NCI-H128 (cell line): ENCODE measurements around the gene GPC3.

Experiments used
- DNase-seq: peaks from one replicate; lab custom pipeline; 2025; ENCODE audit not compliant: unreplicated experiment; lab: John Stamatoyannopoulos, UW

The GPC3 gene

DNA sequence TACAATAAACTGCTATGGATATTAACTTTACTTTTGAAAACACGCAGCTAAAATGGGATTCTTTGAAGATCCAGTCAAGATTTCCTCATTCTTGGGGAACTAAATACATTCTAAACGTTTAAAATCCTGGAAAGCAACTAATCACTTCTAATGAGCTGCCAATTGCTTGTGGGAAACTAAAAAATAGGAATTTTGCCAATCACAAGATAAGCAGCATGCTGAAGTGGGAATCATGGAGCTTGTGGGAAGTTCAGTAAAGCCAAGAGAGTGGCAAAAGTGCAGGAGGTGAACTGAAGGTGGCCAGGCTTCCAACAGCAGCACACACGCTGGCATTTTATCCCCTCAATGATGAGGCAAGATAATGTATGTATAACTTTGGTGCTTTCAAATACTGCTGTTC is 133.0 kb downstream of the GPC3 start:
- no peak for DNase-seq

DNA sequence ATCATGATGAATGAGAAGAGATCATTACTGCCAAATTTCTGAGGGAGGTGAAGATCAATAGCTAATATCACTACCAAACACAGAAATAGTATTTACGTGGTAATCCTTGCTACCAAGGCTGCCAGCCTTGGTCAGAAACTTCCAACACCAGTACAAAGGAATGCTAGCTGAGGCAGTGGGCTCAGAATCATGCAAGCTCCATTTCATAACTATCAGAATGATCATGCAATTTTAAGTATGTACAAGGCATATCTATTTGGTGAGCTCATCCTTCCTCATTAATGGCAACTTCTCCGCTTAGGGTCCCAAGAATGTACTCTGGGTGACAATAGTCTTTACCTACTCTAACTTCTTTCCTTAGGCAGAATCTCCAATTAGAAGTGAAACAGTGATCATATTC is 135.0 kb downstream of the GPC3 start:
- DNase-seq = no peak

DNA sequence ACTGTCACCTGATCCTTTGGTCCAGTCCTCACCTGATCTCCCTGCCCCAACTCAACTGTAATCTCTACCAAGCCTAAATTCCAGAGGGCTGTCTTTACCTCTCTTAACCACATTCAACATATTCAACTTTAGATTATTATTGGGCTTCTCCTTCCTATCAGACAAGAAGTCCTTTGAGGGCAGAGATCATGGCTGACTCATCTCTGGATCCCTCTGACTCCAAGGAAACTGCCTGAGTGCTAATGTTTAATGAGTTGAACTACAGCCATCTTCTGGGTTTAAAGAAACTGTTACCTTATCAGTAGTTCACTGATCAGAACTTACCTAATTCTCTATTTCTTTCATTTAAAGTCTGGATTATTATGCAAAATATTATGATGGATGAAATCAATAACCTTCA is 135.7 kb downstream of the GPC3 start:
- DNase-seq = no peak

DNA sequence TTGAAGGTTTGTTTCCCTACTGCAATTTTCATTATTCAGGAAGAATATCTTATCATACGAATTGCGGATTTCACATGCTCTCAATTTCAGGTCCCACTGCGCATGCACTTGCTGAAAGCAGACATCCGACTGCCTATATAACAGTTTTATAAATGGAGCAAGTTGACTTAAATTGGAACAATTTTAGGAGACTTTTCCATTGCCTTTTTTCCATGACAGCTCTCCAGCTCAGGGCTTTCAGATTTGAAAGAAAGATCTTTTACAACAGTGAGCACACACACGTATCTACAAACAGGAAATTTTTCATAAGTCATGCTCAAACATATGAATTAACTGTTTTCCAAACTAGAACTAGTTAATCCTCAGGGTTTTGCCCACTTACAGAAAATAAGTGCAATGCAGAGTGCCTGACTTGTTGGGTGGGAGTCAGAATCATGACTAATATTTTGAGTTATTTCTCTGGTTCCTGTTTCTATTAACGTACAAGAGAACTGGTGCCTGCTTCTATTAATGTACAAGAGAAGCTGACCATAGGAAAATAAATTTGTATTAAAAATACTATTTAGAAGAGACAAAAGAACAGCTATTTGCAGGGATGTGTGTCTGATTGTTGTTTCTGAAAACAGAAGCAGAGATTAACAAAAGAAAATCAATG is 137.9 kb downstream of the GPC3 start:
- DNase-seq = no peak

DNA sequence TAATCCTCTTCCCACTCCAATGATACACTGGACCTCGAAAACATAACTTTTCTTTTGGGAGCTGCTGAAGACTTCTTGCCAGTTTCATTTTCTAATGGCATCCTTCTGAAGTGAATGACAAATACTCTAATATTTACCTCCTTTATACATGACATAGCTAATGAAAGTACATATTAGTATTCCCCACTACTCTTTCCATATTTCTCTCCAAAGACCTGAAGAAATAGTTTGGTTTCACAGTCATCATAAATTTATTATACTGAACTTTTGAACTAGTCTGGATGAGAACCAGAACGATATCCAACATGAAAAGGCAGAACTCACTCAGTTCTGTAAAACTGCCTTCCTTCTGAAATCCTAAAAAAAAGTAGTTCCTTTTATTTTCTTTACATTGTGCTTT is 139.1 kb downstream of the GPC3 start:
- no peak for DNase-seq

DNA sequence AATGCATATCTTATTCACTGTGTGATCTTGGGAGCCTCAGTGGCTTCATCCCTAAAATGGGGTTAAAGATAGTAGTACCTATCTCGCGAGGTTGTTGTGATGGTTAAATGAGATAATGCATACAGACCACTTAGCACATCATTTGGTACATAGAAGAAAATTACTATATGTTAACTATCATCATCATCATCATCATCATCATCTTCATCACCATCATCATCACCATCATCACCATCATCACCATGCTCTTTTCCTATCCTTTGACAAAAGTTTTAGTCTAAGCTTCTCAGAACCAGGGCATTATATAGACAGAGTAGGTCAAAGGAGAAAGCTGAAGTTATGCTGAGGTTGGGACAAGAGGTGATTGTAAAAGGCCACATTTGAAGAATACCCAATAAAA is 145.0 kb downstream of the GPC3 start:
- no peak for DNase-seq

DNA sequence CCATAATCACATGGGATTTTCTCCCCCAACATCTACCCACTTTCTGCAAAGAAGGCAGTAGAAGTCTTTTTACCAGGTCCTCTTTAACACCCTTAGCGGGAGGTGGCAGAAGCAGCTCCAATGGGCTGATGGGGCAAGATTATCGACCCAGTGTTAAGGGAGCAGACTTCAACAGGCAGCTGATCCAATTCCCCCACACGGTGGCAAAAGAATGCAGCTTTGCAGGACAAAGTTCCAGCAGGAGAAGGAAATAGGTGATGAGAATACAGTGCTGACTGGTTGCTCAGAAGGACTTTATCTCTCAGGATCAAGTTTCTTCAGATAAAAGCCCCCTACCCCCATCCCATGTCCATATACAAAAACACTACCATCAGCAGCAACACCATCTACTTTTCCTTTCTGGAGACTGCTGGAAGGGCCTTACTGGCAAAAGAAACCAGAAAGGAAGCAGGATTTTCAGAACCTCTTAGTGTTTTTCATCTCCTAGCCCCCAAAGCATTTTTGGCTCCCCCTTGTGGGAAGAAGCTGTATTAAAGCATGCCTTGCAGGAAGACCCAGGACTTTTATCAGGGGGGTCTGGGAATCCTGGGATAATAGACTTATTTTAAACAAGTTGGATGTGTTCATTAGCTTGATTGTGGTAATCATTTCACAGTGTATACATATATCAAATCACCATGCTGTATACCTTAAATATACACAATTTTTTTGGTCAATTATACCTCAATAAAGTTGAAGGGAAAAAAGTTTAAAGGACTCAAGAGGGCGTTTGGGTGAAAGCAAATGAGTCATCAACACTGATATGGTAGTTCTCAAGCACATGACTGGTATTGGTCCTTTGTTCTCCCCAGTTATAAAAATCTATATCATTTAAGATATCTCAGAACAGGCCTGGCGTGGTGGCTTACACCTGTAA is 146.4 kb downstream of the GPC3 start:
- DNase-seq = peak; percentile 3

DNA sequence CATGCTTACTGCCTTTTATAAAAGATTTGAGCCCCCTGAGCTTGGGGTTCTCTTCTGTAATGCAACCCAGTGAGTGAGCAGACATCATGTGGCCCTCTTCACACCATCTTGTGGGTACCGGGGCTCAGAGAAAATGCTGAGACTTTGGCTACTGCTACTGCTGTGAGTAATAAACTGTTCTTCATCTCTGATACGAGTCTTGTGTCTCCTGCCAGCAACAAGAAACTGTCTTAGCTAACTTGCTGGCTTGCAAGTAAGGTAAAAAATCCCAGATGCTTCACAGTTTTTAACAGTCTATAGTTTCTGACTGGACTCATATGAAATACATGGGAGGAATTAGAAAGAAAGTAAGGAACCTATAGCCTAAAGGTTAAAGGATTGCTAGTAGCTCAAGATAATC is 148.3 kb downstream of the GPC3 start:
- DNase-seq = no peak

DNA sequence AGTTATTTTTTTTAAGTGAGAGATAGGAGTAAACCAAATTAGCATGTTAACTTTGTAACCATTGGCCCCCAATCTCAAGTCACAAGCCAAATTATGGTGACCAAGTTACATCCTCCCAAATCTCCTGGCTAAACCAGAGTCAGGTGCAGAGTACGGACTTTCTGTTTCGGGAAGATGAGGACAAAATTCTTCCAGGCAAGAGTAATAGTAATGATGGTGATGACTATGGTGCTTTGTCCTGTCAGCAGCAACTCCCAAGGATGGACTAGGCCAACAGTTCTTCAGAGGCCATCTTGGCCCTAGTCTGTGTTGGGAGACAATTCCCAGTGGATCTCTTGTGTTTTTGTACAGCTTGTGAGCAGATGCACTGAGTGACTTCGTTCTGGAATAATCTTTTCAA is 148.8 kb downstream of the GPC3 start:
- DNase-seq = no peak

DNA sequence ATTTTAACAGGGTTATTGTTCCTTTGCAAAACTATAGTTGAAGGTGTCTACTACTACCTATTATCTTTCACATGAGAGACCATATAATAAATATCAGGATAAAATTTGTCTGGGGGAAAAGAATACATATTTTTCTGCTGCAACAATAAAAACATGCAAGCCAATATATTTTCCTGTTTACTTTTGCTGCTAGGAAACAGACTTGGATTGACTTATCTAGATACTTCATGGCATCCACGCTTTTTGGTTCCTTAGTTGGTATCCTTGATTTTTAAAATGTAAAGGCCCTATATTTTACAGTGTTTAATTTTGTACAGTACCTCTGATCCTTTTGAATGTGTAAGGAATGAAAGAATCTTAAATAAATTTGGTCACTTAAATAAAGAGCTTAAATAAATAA is 150.6 kb downstream of the GPC3 start:
- DNase-seq = no peak

DNA sequence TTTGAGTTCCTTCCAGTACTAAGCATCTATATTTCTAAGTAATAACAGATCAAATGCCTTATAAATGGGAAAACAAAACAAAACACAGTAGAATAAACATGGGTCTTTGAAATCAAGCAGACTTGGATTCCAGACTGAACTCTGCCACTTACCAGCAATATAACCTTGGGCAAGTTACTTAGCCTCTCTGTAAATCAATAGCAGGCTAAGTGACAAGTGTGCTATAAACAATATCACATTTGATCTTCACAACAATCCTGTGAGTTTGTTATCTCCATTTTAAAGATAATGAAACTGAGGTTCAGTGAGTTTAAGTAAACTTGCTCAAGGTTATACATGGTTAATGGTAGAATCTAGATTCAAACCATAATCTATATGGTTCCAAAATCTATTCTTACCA is 165.8 kb downstream of the GPC3 start:
- DNase-seq = no peak

DNA sequence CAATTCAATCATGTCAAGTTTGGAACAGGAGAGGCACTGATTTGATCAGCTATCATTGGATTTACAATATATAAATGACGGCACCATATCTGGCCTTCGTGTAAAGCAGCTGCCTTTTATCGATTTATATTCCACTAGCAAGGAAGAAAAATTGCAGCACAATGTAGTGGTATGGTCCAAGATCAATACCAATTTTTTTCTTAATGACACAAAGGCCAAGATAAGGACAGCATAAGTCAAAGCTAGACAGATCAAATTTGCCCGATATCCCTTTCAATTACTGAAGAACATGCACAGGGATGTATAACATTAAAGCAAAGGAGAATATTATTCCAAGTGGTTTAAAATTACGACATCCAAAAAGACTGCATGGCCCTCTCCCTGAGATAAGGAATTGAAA is 167.4 kb downstream of the GPC3 start:
- DNase-seq = no peak

DNA sequence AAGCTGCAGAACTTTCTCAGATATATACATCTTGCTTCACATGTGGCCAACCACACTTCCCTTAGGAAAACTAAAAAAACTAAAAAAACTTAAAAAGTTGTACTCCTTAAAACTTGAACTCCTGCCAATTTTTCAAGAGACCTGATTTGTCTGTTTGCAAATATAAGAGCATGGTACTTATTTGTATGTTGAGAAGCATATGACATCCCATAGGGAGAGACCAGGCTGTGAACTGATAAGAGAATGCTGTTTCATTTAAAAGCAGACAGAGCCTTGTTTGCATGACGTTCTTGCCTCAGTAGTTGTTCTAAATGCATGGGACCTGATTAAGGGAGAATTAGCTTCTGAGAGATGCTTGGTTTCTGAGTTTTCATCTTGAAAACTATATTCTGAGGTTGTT is 169.9 kb downstream of the GPC3 start:
- DNase-seq = no peak

DNA sequence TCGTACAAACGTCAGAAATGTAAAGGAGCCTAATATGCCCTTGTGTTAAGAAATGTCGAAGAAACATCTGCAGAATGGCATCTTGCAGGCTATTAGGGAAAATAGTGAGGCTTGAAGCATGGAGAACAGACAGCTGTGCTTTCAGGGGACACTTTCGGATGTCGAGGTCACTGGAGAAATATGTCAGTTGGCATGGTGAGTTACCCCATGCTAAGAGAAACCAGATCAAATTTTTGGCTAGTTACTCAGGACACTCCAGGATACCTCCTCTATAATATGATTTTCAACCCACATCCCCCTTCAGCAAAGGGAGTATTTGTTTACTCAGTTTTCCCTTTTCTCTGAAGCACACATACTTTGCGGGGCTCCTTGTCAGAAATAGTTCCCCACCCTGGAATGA is 171.4 kb downstream of the GPC3 start:
- no peak for DNase-seq

DNA sequence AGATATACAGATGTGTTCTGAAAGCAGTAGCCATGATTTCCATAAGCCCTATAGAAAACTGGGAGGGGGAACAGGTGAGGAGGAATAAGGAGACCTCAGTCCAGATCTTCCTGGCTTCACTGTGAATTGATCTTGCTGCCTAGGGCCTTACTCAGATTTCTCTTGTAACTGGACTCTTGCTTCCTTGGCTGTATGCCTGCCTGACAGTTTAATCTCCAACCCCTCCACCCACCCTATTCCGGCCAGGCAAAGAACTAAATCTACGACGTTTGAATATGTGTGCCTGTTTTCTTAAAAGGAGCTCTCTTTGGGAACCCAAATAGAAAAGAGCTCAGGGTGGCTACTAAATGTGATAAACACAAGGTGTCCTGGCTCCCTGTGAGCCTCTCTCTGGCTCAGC is 173.0 kb downstream of the GPC3 start:
- DNase-seq = no peak

DNA sequence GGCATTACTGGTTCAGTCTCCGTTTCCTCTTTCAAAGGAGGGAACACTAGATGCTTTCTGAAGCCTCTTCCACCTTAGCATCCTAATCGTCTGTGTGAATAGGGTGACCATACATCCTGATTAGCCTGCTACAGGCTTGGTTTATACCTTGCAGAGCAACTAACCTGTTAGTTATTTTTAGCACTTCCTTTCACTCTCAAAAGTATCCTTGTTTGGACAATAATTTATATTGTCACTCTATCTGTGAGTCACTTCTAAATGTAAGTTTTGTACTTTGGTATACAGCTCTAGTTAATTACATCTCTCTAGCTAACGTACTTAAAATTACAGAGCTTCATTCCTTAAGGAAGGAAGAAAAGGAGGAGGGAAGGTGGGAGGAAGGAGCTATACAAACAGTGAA is 174.5 kb downstream of the GPC3 start:
- DNase-seq = no peak

DNA sequence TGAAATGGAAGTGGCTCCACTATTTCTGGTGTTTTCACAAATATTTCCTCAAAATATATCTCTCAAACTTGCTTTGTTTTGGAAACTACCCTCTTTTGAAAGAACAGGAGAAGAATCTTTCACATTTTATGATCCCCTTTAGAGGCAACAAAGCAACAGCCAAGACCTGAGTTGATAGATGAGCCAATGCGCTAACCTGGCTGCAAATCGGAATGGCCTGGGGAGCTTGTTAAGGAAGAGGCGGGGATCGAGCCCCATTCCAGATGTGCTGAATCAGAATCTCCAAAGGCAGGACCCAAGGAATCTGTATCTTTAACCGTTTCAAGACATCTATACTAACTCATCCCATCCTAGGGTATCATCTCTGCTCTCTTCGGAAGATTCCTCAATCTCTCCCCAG is 181.3 kb downstream of the GPC3 start:
- no peak for DNase-seq

DNA sequence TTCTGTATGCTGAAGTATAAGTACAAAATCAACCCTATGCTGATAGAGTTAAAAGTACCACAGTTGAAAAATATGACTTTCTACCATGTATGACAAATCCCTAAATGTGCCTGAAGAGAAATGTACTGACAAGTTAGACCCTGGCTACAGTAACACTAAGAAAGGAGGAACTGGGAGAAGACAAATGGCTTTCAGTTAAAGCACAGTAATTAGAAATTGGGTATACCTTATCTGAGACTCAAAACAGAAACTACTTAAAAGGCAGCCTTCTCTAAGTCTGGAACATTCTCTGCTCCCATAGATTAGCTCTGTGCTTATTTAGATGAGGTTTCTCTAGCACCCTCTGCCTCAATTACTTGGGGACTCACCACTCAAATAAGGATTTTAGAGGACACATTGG is 189.1 kb downstream of the GPC3 start:
- no peak for DNase-seq

DNA sequence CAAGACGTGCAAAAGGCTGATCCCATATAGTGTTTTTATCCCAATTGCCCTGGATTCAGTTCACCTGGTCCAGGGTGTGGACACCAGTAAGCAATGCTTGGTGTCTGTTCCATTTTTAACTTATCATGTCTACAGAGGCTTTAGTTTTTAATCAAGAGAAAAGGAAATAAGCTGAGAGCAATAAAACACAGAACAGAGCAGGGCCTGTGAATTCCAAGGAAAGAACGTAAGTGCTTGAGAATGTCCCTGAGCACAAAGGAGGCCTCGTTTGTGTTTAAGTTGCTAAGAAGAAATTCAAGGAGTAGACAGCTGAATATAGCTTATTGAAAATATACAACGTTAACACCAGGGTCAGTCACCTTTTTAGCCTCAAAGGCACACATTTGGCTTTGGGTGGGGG is 191.3 kb downstream of the GPC3 start:
- no peak for DNase-seq

DNA sequence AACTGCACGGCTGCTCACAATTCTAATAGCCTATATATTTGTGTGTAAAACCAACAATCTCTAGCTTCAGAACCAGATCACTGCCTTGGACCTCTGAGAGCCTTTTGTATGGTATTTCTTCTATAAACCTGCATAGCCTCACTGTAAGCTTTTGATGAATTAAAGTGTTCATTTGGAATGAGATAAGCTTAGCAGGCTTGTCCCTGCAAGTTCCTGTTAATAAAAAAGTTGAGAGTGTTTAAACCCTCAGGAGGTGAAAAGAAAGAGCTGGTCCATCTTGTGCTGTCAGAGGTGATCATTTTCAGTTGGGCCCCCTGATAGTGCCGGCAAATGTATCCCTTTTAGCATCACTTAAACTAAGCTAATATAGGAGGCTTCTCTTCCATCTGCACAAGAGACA is 191.8 kb downstream of the GPC3 start:
- no peak for DNase-seq

DNA sequence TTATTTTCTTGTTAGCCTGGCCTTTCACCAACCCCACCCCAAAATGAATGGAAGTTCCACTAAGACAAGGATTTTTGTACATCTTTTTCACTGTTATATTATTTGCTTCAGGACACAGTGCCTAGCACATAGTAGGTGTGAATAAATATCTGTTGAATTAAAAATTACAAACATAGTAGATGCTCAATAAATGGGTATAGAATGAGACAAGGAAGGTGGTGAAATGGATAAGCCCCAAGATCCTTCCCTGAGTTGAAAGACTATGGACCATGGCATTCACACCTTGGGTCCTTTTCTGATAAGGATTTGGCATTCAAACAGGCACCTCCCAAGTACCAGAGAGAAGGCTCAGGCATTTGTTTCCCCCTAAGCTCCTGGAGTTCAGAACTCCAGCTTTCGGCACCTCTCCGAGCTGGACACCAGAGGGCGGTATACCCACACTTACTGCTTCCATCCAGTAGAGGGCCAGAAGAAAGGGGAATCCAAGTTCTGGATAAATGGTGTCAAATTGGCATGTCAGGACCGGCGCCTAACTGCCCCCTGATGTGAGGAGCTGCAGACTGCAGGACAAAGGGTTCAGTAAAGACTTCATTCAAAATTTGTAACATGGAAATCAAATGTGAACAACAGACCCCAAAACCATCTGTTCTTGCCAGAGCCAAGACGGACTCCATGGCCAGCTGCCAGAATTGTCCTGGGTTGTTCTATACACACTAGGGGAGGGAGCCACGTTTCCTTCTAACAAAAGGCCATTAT is 193.0 kb downstream of the GPC3 start:
- peak; percentile 9 for DNase-seq

DNA sequence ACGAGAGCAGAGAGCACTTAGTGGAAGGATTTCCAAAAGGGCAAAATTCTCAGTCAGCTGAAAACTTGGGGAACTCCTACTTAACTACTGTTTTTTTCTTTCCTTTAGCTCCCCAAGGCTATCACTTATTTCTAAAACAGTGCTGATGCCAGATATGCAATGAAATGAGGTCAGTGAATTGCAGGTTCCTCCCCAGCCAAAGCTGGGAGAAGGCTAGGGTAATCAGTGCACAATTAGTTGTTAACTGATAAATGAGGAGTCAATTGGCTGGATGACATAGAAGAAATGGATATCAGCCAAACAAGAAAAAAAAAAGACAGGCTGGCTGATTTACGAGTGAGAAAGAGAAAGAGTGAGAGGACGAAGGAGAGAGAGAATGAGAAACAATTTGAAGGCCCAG is 195.6 kb downstream of the GPC3 start:
- no peak for DNase-seq
